ENCODE data around the gene S1PR2.
"Not testable (repeated sequence)": the region's sequence is repeated elsewhere in the genome, so short reads cannot be mapped to it uniquely, and the experiment has no call there.

The S1PR2 gene

DNA sequence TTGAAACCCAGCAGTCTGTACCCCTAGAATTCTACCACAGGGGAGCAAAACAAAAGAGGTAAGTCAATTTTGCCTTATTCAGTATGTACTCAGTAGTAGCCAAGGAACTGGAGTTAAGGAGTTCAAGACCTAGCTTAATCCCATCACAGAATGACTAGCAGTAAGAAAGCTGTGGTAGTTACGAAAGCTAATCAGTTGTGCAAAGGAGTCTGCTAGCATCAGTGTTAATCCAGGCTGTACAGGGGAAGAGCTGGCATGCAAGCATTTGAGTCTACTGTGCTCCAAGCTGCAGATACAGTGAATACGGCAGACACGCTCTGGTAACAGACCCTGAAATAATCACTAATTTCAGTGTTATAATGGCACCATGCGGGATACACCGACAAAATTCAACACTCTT lies 41.1 kb downstream of the S1PR2 start:
- no peak for DNase-seq (ENCODE audit: low spot score)

- DNase-seq (ENCODE audit: low spot score) = no peak
Observed at GRCh38 chr19:10189616-10190015, 41.5 kb downstream of the S1PR2 start.

DNA sequence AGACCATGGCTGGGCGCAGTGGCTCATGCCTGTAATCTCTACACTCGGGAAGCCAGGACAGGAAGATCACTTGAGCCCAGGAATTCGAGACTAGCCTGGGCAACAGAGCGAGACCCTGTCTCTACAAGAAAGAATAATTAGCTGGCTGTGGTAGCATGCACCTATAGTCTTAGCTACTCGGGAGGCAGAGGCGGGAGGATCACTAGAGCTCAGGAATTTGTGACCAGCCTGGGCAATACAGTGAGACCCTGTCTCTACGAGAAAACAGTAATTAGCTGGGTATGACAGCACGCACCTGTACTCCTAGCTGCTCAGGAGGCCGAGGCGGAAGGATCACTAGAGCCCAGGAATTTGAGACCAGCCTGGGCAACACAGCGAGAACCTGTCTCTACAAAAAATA lies 43.8 kb downstream of the S1PR2 start:
- DNase-seq (ENCODE audit: low spot score) = no peak

DNA sequence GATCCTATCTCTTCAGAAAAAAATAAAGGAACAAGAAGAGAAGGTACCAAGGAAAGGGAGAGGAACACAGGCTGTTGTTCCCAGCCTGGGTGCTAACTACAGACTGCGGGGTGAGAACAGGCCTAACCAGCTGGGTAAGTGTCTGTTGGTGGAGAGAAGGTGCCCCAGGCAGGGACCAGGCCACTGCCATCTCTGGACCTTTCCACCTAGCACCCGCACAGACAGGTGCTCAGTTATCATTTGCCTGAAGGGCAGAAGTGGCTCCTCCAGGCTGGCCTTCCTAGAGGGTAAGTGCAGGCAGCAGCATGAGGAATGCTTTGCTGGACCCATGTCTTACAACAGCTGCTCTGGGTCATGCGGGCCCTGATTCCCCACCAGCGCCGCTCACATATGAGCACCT lies 46.5 kb downstream of the S1PR2 start:
- DNase-seq (ENCODE audit: low spot score) = no peak

DNA sequence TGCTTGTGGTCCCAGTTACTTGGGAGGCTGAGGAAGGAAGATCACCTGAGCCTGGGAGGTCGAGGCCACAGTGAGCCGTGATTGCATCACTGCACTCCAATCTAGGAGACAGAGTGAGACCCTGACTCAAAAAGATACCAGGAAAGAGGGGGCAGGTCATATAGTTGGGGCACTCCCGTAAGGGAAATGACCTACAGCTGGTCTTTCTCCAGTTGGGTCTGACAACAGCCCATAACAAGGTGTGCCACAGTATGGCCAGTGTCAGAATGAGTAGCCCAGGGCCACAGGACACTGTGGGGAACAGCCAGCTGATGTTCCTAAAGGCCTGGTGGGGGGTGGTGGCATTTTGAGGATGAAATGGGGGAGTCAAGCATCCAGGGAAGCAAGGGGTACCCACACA lies 47.2 kb downstream of the S1PR2 start:
- no peak for DNase-seq (ENCODE audit: low spot score)

DNA sequence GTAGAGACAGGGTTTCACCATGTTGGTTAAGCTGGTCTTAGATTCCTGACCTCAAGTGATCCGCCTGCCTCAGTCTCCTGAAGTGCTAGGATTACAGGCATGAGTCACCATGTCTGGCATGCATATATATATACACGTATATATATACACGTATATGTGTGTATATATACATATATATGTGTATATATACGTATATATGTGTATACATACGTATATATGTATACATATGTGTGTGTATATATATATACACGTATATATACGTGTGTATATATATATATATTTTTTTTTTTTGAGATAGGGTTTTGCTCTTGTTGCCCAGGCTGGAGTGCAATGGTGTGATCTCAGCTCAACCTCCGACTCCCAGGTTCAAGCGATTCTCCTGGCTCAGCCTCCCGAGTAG lies 48.3 kb downstream of the S1PR2 start:
- DNase-seq (ENCODE audit: low spot score) = no peak

DNA sequence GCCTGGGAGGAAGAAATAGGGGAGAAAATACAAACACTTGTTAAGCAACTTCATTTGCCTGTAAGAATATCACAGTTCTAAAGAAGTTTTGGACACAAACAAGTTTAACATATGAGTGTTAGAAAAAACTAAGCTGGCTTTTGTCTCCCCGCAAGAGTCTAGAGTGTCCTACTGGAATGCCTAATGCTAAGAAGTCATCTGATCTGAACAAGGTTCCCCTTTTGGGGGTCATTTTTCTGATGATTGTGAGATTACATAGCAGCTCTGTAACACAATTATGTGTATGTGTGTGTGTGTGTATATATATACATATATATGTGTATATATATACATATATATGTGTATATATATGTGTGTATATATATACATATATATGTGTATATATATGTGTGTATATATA lies 49.1 kb downstream of the S1PR2 start:
- DNase-seq (ENCODE audit: low spot score) = no peak

DNA sequence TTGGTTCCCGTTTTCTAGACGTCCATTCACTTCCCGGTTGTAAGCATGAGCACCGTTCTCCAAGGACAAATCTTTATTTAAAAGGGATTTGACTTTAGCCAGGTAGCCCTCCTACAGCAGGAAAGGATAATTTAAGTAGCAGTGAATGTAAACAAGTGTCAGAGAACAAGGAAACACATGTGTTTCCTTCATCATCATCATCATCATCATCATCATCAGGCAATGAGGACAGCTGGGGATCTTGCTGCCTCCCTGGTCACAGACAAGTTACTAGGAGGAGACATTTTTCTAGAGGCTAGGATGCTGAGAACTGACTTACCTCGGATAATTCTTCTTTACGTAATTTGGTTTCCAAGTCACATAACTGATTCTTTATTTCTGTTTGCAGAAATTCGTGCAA lies 50.7 kb downstream of the S1PR2 start:
- no peak for DNase-seq (ENCODE audit: low spot score)

- not testable (repeated sequence) for DNase-seq (ENCODE audit: low spot score)
Observed at GRCh38 chr19:10180024-10180423, 51.1 kb downstream of the S1PR2 start.

DNA sequence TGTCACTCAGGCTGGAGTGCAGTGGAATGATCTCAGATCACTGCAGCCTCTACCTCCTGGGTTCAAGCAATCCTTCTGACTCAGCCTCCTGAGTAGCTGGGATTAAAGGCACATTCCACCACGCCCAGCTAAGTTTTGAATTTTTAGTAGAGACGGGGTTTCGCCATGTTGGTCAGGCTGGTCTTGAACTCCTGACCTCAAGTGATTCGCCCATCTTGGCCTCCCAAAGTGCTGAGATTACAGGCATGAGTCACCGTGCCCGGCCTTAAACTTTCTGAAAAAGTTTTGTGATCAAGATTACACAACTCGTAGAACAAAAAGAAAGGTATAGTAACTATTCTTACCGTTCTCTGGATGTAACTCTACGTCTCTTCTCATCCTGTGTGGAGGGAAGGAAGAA lies 57.6 kb downstream of the S1PR2 start:
- DNase-seq (ENCODE audit: low spot score) = no peak
